ENCODE results near the gene SKP2.

GRCh38 chr5:36153726-36154125 is 1.8 kb downstream of the SKP2 start:
- TF ChIP-seq CTCF (IDR thresholded peaks at IDR 0.05; ENCODE audit: low read length) (no peak), EZH2 (IDR thresholded peaks at IDR 0.05; ENCODE audit: borderline replicate concordance, low read length) (no peak)

All from OCI-LY1 (cell line).